Heart right ventricle (tissue), 16 donors: ENCODE data around the gene CHPF2. TPM values are rescaled to one million over a fixed set of nuclear protein-coding genes. Genes with fewer than 3 reads are reported as not detected.

Experiments
- ATAC-seq, 8 donors: fragments of 200-7000 bp; cut with Tn5 transposase; one replicate each; pipeline ENCODE4 v1.9.1; 2020; ENCODE audit warnings: mild to moderate bottlenecking in 8 of 8, moderate library complexity in 8 of 8, moderate number of reproducible peaks in 1 of 8
- DNase-seq, 2 donors: peaks; one replicate each; pipeline ENCODE4 v3.0.0-alpha.2; 2020
- H3K27ac ChIP-seq, 10 donors: fragments of 200-600 bp; sonication (generic) in 2 of 10; one replicate each; pipeline versions ENCODE4 v1.5.0 to v1.8.0; 2020 to 2022; ENCODE audit warnings: mild to moderate bottlenecking in 3 of 10
- H3K27me3 ChIP-seq, 7 donors: fragments of 200-600 bp; one replicate each; pipeline ENCODE4 v1.8.0; 2021 to 2022; ENCODE audit warnings: mild to moderate bottlenecking in 2 of 7
- H3K36me3 ChIP-seq, 9 donors: fragments of 200-600 bp; sonication (generic) in 1 of 9; one replicate each; pipeline versions ENCODE4 v1.5.0 to v1.8.0; 2020 to 2022; ENCODE audit warnings: mild to moderate bottlenecking in 2 of 9
- H3K4me1 ChIP-seq, 9 donors: fragments of 200-600 bp; sonication (generic) in 1 of 9; one replicate each; pipeline versions ENCODE4 v1.5.0 to v1.8.0; 2020 to 2022; ENCODE audit warnings: mild to moderate bottlenecking in 4 of 9
- H3K4me3 ChIP-seq, 10 donors: fragments of 200-600 bp; sonication (generic) in 2 of 10; one replicate each; pipeline versions ENCODE4 v1.5.0 to v1.8.0; 2020 to 2022; ENCODE audit warnings: mild to moderate bottlenecking in 7 of 10, moderate library complexity in 2 of 10
- H3K9me3 ChIP-seq, 11 donors: fragments of 200-600 bp in 10 of 11; sonication (generic) in 2 of 11; one replicate each; pipeline versions ENCODE4 v1.5.0 to v1.8.0; 2013 to 2022; ENCODE audit warnings: mild to moderate bottlenecking in 2 of 11, control low read depth in 1 of 11, moderate library complexity in 1 of 11
- WGBS, 2 donors: extraction: QIAGEN DNeasy Blood & Tissue Kit; methylation state at CpG; one replicate each; pipeline ENCODE4 v1.1.7; 2013; ENCODE audit warnings: inconsistent platforms in 1 of 2; 5-methylcytosine and 5-hydroxymethylcytosine counted together
- intact Hi-C, 10 donors: fragments of 100-400 bp; cut with DNase I; formaldehyde crosslinking; loops; one replicate each; pipeline versions ENCODE4 v1.11.1 to v1.14.2; 2022
- polyA plus RNA-seq, 2 donors: library from polyadenylated mRNA; stranded (reverse); fragments of 200-250 nt; gene quantifications; one replicate each; pipeline ENCODE4 v1.2.3, GENCODE V29; 2013
- total RNA-seq, 10 donors: library from RNA; stranded (reverse); fragmentation: NEBNext Ultra II Directional in 3 of 10; extraction: Animal tissue kit (Norgen Biotek cat#: 25700) in 3 of 10; gene quantifications; one replicate each; pipeline versions ENCODE4 v1.2.1 to v1.2.4, GENCODE V29; 2021 to 2023
- TF ChIP-seq, protein P1 (sequence below), 9 donors: fragments of 200-600 bp; sonication (generic) in 2 of 9; IDR thresholded peaks; one replicate each; pipeline versions ENCODE4 v1.5.0 to v1.8.0; 2021 to 2022; ENCODE audit warnings: antibody characterized with exemption in 9 of 9, mild to moderate bottlenecking in 5 of 9, moderate library complexity in 1 of 9
- donor health status: Arrhythmogenic right ventricular cardiomyopathy.
- donor health status: ischemic (EF 13 %, LVEDD 7.1; RV severe dilation, severe dysfunction).
- donor health status: healthy with polysubstance abuse.
- donor health status: DM: no; HTN: yes; CAD: no.
- donor health status: DM: no; HTN: no; CAD: no.
- donor health status: ischemic (EF 25% LVEDD 6.9; RV normal size, moderate dysfunction).
- donor health status: ischemic (EF 25% LVEDD 5.7; RV mildly dilated, moderate dysfunction).
- donor health status: healthy.
- donor health status: DM: yes; HTN: yes; CAD: no.
- donor health status: Ischemic cardiomyopathy.
- donor health status: ischemic (EF 35%, LVEDD 5.7; RV mildly dilated, moderate dysfunction).
- donor health status: nonischemic (EF 11% LVEDD 7.7; RV severe dilation, severe dysfunction).
- donor health status: DM: yes; HTN: yes; CAD: no.
- donor health status: PGD.
- donor health status: ischemic (EF 29% LVEDD 5.4; RV normal size, mild dysfunction).
- donor health status: nonischemic (EF 23%, LVEDD 6.1; RV moderate dilation, normal function).

CHPF2 gene
- total and polyA plus RNA-seq, 12 donors, result 12.1 to 22.4 (median 18.5) TPM

- peaks cover 9 to 78% (median 57%) of the 10 kb centered on the region in 9 donors for H3K4me1 ChIP-seq
- intact Hi-C loops, result loop anchor here in 1 of 10 donors (5.0 kb wide), 1 partner anchor 50 kb away; no protein-coding TSS in a partner anchor
- WGBS, 2 donors, result 1% methylated on average over 75 to 77 of the region's 79 CpGs
These were observed 19.6 kb downstream of the CHPF2 start for GRCh38 chr7:151251689-151252560.

DNA sequence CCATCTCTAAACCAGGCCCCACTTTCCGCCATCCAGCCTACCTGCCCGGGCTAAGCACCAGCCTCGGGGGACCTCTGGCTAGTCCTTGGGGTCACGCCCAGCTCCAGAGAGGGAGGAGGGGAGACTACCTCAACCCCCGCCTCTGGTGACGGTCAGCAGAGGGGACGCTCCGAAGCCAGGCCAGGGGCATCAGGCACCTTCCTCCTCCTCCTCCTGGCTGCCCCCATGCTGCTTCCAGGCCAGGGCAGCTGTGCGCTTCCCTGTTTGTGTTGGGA, 20.2 kb downstream of the CHPF2 start:
- Histone ChIP-seq H3K27ac (peak overlapping the region; percentile 80 to 98 (median 96)), H3K9me3 (no peaks in the 10 kb centered on the region), H3K4me3 (peak overlapping the region; percentile 30 to 86 (median 67)), H3K4me1 (peaks cover 5 to 75% (median 51%) of the 10 kb centered on the region in 9 donors), H3K36me3 (no peaks in the 10 kb centered on the region), H3K27me3 (peaks cover 0 to 55% (median 0%) of the 10 kb centered on the region in 7 donors)
- WGBS, 2 donors, result 19 to 26% methylated on average over 9 of the region's 9 CpGs
- intact Hi-C loops, result loop anchor here in 1 of 10 donors (5.0 kb wide), 1 partner anchor 50 kb away; no protein-coding TSS in a partner anchor
- ATAC-seq, result peak in 1 of 8 donors; percentile 4
- DNase-seq, result no peak
- TF ChIP-seq, protein P1, sequence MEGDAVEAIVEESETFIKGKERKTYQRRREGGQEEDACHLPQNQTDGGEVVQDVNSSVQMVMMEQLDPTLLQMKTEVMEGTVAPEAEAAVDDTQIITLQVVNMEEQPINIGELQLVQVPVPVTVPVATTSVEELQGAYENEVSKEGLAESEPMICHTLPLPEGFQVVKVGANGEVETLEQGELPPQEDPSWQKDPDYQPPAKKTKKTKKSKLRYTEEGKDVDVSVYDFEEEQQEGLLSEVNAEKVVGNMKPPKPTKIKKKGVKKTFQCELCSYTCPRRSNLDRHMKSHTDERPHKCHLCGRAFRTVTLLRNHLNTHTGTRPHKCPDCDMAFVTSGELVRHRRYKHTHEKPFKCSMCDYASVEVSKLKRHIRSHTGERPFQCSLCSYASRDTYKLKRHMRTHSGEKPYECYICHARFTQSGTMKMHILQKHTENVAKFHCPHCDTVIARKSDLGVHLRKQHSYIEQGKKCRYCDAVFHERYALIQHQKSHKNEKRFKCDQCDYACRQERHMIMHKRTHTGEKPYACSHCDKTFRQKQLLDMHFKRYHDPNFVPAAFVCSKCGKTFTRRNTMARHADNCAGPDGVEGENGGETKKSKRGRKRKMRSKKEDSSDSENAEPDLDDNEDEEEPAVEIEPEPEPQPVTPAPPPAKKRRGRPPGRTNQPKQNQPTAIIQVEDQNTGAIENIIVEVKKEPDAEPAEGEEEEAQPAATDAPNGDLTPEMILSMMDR (IDR thresholded peaks at IDR 0.05), result no peak

More at GRCh38 chr7:151251689-151252560, 19.6 kb downstream of the CHPF2 start:
- TF ChIP-seq, protein P1 (IDR thresholded peaks at IDR 0.05), result no peak
- Histone ChIP-seq H3K9me3 (no peaks in the 10 kb centered on the region), H3K4me3 (peak overlapping the region; percentile 30 to 86 (median 67)), H3K27me3 (peaks cover 0 to 58% (median 0%) of the 10 kb centered on the region in 7 donors), H3K27ac (peak overlapping the region; percentile 80 to 98 (median 96)), H3K36me3 (no peaks in the 10 kb centered on the region)
- peak; percentile 76 to 83 for DNase-seq
- ATAC-seq, result peak; percentile 34 to 64 (median 60)

DNA sequence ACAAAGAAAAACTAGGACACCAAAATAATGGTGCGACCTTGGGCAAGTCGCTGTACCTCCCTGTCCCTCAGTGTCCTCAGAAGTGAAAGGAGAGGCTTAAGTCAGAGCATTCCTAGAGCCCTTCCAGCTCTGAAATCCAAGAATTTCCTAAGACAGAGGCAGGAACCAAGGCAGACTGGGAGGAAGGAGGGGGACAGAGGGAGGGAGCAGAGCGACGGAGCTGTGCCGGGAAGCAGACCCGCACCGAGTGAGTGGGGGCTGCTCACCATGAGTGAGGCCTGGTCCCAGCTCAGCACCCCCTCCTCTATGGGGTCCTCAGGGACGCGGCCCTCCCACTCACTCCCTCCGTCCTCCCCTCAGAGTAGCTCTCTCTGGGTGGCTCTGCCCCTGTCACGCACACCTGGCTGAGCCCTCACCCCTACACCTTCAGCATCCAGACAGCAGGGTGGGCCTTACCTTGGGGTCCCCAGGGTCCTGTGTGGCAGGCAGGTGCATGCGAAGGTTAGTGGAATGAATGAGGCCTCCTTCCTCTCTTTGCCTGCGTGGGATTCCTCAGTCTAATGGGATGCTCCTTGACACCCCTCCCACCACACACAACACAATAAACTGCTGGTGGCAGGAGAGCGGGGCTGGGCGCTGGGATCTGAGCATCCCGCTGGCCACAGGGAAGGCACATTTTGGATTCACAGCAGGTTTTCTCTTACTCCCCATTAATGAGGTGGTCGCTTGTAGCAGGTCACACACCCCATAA, 20.9 kb downstream of the CHPF2 start:
- intact Hi-C loops, result loop anchor here in 2 of 10 donors (1.0 to 5.0 kb wide), 2 partner anchors 21 to 49 kb away; no protein-coding TSS in a partner anchor
- no peak for DNase-seq
- Histone ChIP-seq H3K4me3 (peak overlapping the region in 7 of 10 donors; percentile 59 to 86 (median 73)), H3K36me3 (no peaks in the 10 kb centered on the region), H3K27ac (peak overlapping the region in 8 of 10 donors; percentile 92 to 98 (median 97)), H3K4me1 (peaks cover 5 to 69% (median 45%) of the 10 kb centered on the region in 9 donors), H3K27me3 (peaks cover 0 to 49% (median 0%) of the 10 kb centered on the region in 7 donors), H3K9me3 (no peaks in the 10 kb centered on the region)
- WGBS, 2 donors, result 53 to 55% methylated on average over 17 of the region's 17 CpGs
- ATAC-seq, result no peak
- TF ChIP-seq, protein P1 (IDR thresholded peaks at IDR 0.05), result no peak

DNA sequence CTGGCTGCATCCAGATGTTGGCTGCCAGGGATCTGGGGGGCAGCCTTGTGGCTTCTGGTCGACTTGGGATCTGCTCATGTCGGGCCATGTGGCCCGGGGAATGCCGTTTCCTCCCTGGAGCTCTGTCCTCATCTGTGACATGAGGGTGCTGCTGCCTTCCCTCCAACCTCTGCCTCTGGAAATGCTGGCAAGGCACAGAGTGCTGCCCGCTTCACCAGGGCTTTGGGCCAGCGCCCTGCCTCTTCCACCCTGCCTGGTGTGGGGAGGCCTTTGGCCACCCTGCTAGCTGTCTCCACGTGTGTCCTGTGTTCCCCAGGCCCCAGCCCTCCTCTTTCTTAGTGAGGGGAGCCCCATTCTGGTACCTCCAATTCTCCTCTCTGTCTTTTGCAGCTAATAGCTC, 22.0 kb downstream of the CHPF2 start:
- TF ChIP-seq, protein P1 (IDR thresholded peaks at IDR 0.05), result no peak
- Histone ChIP-seq H3K4me1 (peaks cover 5 to 61% (median 44%) of the 10 kb centered on the region in 9 donors), H3K36me3 (no peaks in the 10 kb centered on the region), H3K27ac (peak overlapping the region in 5 of 10 donors; percentile 25 to 98 (median 40)), H3K9me3 (no peaks in the 10 kb centered on the region), H3K27me3 (peaks cover 0 to 46% (median 0%) of the 10 kb centered on the region in 7 donors), H3K4me3 (no peak overlapping the region)
- peak in 1 of 2 donors; percentile 52 for DNase-seq
- peak in 7 of 8 donors; percentile 5 to 38 (median 23) for ATAC-seq
- intact Hi-C loops, result loop anchor here in 1 of 10 donors (5.0 kb wide), 1 partner anchor 48 kb away; no protein-coding TSS in a partner anchor
- 45 to 53% methylated on average over 7 of the region's 7 CpGs for whole genome bisulfite sequencing, 2 donors
